Stimulated activated CD4-positive, alpha-beta T cell treated with anti-CD3 and anti-CD28 coated beads, TNF-alpha, amount 100 ng/mL, for 24 hours (primary cell): ENCODE results near the gene OVCA2.

Source experiments
- DNase-seq, 3 experiments: peaks; one replicate each; pipeline ENCODE4 v3.0.0-alpha.2; 2020; ENCODE audit warnings: low read depth in 3 of 3

OVCA2 gene

GRCh38 chr17:2013994-2014317, 27.9 kb upstream of the OVCA2 start:
- no peak for DNase-seq

DNA sequence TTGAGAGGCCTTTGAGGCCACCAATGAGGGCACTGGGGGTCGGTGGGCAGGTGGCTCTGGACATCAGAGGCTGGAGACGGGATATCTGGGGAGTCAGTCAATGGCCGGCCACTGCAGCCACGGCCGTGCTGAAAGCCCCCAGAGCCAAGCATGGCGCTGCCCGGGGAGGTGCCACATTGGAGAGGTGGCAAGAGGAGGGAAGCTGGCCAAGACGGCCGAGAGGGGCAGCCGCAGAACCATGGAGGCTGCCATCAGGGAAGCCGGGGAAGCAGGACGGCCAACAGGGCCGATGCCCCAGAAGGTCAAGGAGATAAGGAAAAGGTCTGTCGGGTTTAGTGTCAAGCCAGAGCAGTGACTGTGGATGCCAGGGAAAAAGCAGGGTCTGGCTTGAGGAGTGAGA, 26.5 kb upstream of the OVCA2 start:
- no peak for DNase-seq

GRCh38 chr17:2016494-2016893, 25.3 kb upstream of the OVCA2 start:
- DNase-seq: no peak

- no peak for DNase-seq
These were observed 24.4 kb upstream of the OVCA2 start for GRCh38 chr17:2017274-2017941.

GRCh38 chr17:2018716-2019510, 22.9 kb upstream of the OVCA2 start:
- no peak for DNase-seq

DNA sequence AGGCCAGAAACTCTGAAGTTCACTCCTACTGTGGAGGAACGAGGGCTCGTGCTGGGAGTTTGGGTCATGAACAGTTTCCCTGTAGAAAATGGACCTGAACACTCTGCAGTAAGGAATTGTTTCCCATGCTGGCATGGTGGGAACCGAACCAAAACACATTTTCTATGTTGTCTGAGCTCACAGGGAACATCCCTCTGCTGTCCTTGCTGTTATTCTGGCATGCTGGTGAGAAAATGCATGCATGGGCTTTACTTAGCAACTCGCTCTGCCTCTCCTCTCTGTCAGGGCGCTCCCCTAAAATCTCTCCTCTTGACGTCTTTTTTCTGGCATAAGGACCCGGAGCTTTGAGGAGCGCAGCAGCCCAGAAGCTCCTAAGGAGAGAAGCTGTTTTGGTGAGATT, 22.1 kb upstream of the OVCA2 start:
- no peak for DNase-seq

DNA sequence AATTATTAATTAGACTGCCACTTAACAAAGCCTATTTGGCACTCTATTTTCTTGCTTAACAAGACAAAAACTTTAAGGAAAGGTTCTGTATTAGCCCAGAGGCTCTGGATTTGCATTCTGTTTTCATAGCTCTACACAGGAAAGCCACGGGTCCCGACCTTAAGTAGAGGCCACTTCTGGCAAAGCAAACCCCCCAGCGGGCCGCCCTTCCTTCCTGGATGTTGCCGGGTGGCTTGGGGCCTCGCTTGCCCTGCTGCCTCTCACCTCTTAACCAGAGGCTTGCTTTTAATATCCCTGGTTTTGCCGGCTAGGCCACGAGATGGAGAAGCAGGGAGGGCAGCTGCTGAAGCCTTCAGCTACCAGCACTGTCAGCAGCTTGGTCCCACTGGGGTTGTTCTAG, 21.1 kb upstream of the OVCA2 start:
- DNase-seq: no peak

- no peak for DNase-seq
These were observed 19.1 kb upstream of the OVCA2 start for GRCh38 chr17:2022647-2023240.

DNA sequence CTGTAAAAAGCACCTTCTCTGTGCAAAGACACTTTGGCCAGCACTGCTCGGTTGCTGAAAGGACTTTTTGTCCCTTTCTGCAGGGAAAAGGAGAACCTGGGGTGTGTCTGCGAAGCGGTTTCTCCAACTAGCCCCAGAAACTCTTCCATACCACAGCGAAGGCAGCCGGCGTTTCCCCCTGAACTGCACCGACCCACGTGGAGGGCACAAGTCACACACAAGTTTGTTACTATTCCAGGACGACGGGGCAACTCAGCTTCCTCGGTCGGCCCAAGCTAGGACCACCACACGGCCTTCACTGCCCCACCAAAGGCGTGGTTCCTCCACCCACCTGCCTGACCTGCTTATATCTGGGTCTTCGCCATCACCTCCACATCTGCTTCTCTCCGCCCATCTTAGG, 18.6 kb upstream of the OVCA2 start:
- DNase-seq: no peak

DNA sequence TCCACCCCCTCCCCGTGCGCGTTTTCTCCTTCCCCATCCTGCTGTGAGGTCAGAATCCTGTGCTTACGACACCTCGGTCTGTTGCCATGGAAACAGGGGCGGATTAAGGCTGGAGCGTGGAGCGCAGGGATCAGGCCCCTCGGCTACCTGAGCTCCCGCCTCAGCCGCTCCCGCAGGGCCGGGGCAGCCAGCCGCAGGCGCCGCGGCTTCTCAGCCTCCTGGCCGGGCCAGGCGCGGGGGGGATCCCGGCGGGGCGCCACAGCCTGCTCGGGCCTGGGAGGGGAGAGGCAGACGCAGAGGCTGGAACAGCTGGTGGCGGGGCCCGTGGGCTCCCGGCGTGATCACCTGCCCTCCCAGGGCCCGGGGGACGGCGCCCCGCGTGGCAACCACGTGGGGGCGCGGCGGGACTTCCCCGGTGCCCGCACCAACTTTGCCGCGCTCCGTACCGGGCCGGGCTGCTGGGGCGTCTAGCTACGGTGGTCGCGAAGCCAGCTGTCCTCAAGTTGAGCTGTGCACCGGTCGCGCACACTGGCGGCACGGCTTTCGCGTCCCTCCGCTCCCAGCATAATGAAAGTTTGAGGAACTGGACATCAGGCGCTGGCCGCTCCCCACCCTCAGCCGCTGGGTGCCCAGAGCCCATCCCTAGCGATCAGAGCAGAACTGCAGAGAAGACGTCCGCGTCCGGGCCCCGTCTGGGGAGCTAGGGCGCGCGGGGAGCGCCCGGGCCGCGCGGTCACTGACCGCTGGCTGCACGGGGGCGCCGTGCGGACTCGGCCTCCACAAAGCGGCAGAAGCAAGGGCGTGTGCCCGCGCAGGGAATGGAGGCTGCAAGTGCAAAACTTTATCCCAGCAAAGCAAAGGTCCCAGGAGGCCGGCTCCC, 17.9 kb upstream of the OVCA2 start:
- peak in 1 of 3 experiments; percentile 28 for DNase-seq

GRCh38 chr17:2024572-2025219, 17.1 kb upstream of the OVCA2 start:
- DNase-seq: no peak

DNA sequence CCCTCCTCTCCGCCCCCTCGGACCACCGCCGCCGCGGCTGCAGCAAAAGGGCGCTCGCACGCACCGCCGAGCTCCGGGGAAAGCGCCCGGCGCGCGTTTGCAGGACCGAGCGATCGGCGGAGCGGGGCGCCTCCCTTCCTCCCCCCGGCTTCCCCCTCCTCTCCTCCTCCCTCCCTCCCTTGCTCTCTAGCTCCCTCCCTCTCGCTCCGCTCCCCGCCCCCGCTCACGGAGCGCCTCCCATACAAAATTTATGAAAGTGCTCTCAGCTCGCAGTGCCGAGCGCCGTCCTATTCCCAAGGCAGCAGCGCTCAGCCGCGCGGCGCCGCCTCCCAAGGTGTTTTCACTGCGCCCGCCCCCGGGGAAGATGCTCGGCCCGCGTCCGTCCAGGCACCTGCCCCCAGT, 16.6 kb upstream of the OVCA2 start, which contains the start of gene RTN4RL1:
Gene RTN4RL1, minus strand, starts transcription at position 115 of the 402 bp plus-strand sequence. CDS start 469 bp downstream, outside the sequence.
- peak; percentile 36 to 68 (median 47) for DNase-seq

DNA sequence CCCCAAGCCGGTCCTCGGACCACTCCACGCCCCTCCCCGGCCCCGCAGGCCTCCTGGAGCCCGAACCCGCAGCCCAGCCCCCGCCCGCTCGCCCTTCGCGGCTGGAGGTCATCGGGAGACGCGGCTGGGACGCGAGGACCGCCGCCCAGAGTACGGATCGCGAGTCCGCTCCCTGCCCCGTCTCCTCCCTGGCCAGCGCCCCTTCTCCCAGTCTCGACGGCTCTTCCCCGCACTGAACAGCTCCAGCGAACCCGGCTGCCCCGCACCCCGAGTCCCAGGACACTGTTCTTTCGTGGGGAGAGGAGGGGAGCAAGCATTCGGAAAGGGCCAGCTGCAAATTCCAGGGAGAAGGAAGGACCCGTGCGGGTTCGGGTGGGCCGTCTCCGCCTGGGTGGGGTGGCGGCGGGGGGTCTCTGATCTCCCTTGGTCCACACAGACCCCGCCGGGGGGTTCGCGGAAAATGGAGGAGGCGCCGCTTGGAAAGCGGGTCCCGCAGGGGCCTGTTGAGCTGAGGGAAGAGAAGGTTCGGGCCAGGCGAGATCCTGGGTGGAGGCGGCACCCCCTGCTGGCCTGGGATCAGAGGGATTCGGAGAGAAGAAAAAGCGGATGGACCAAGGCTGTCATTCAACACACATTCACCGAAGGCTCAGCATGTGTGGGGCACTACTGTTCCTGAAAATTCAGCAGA, 16.1 kb upstream of the OVCA2 start:
- peak in 1 of 3 experiments; percentile 26 for DNase-seq

DNA sequence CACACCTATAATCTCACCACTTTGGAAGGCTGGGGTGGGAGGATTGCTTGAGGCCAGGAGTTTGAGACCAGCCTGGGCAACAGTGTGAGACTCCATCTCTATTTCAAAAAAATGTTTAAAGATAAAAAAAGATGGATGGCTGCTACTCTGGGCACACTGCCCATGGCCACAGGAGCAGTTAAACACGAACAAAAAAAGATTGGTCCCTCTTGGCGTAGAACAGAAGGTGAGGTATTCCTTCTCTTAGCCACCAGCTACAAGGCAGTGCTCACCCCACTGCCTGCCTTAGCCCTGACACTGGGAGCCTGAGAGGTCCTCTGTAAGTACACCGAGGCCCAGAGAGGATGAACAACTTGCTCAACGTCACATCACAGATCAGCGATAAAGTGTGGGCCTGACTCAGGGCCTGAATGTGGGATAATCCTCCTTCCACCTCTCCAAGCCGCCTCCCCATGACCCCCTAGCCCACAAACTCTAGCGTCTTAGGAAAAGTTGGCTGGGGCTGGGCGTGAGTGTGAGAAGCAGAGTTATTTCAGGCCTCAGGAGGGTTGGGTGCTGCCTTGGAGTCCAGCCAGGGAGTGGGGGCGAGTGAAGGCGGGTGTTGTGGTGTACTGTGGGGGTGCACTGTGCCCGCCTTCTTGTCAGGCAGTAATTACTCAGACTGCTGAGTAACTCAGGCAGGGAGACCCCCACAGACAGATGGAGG, 14.1 kb upstream of the OVCA2 start:
- DNase-seq: no peak

- no peak for DNase-seq
These were observed 13.6 kb upstream of the OVCA2 start for GRCh38 chr17:2028234-2028614.

DNA sequence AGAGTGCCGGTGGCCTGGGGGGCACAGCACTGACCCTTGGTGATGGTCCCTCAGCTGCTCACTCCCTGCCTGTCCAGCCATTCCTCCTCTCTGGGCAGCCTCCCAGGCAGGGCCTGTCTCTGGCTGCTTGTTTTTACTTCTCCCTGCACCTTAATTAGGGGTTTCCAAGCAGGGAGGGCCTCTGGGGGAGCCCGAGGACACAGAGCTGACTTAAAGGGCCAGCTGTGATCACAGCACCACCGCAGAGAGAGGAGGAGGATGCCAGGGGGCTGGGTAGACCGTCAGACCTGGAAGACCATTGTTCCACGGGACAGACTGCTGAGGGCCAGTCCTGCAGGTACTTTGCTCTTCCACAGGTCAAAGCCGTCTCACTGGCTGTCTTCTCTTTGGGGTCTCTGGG, 13.1 kb upstream of the OVCA2 start:
- no peak for DNase-seq

GRCh38 chr17:2029911-2030778, 11.7 kb upstream of the OVCA2 start, which contains the start of gene DPH1:
Gene DPH1, plus strand, starts transcription at chr17:2030153. Its CDS starts 17 bp downstream, at chr17:2030170.
- peak; percentile 70 to 87 (median 82) for DNase-seq

GRCh38 chr17:2030779-2031163, 11.1 kb upstream of the OVCA2 start:
- DNase-seq: peak in 1 of 3 experiments; percentile 46

- no peak for DNase-seq
These were observed 8.7 kb upstream of the OVCA2 start for GRCh38 chr17:2033153-2033552.
